ENCODE data around the gene ABR. TPM values are rescaled to one million over a fixed set of nuclear protein-coding genes. Genes with fewer than 3 reads are reported as not detected.

The ABR gene
- total RNA-seq, 2 donors from 2014 or later, result 80.7 to 82.7 TPM

GRCh38 chr17:979539-980405 lies 200.0 kb downstream of the ABR start, which contains the start of gene NXN:
TSS of gene NXN (minus strand) at chr17:979776.
- intact Hi-C loops (cut with DNase I), result loop anchor here (2.0 to 10.0 kb wide), 2 partner anchors 185 to 245 kb away; partner anchors contain the start of gene TLCD3A
- Histone ChIP-seq H3K9me3 (no peaks in the 10 kb centered on the region), H3K27me3 (replicated peaks; ENCODE audit: insufficient read depth) (no peaks in the 10 kb centered on the region), H3K27ac (peak within 1 kb of the TSS; percentile 83 to 93), H3K4me3 (peak within 1 kb of the TSS; percentile 56 to 80), H3K36me3 (no peaks in the 10 kb centered on the region), H3K4me1 (replicated peaks) (peaks cover 7% of the 10 kb centered on the region)
- DNase-seq (ENCODE audit: low spot score), result peak; percentile 87
- TF ChIP-seq POLR2A (IDR thresholded peaks at IDR 0.05), result peak; percentile 86
- peak in 2 of 4 experiments; percentile 43 to 45 for TF ChIP-seq CTCF (IDR thresholded peaks at IDR 0.05)
- TF ChIP-seq POLR2AphosphoS5 (IDR thresholded peaks at IDR 0.05), result peak; percentile 10
- WGBS, result 2% methylated on average over 85 of the region's 94 CpGs

- H3K27me3 ChIP-seq (replicated peaks; ENCODE audit: insufficient read depth), result no peaks in the 10 kb centered on the region
- DNase-seq (ENCODE audit: low spot score), result no peak
- peaks cover 7% of the 10 kb centered on the region for H3K4me1 ChIP-seq (replicated peaks)
- no peaks in the 10 kb centered on the region for H3K36me3 ChIP-seq
- peak overlapping the region; percentile 56 to 80 for H3K4me3 ChIP-seq
- H3K9me3 ChIP-seq, result no peaks in the 10 kb centered on the region
- TF ChIP-seq POLR2A (IDR thresholded peaks at IDR 0.05), result no peak
- no peak for TF ChIP-seq POLR2AphosphoS5 (IDR thresholded peaks at IDR 0.05)
- TF ChIP-seq CTCF (IDR thresholded peaks at IDR 0.05), result no peak
- WGBS, result 0% methylated on average over 1 of the region's 42 CpGs
- intact Hi-C loops (cut with DNase I), result no loop called here
- H3K27ac ChIP-seq, result peak overlapping the region; percentile 83 to 93
These were observed 200.6 kb downstream of the ABR start for GRCh38 chr17:979212-979538.

GRCh38 chr17:978103-979093 lies 201.4 kb downstream of the ABR start:
- under 1% methylated on average over 22 of the region's 72 CpGs for WGBS
- Histone ChIP-seq H3K4me3 (peak overlapping the region; percentile 56 to 80), H3K36me3 (no peaks in the 10 kb centered on the region), H3K27ac (peak overlapping the region; percentile 83 to 93), H3K9me3 (no peaks in the 10 kb centered on the region), H3K27me3 (replicated peaks; ENCODE audit: insufficient read depth) (no peaks in the 10 kb centered on the region), H3K4me1 (replicated peaks) (peaks cover 7% of the 10 kb centered on the region)
- intact Hi-C loops (cut with DNase I), result no loop called here
- DNase-seq (ENCODE audit: low spot score), result no peak
- TF ChIP-seq CTCF (IDR thresholded peaks at IDR 0.05) (no peak), POLR2AphosphoS5 (IDR thresholded peaks at IDR 0.05) (no peak), POLR2A (IDR thresholded peaks at IDR 0.05) (no peak)

- no peaks in the 10 kb centered on the region for H3K36me3 ChIP-seq
- H3K27ac ChIP-seq, result peak overlapping the region; percentile 51 to 83
- no peaks in the 10 kb centered on the region for H3K27me3 ChIP-seq (replicated peaks; ENCODE audit: insufficient read depth)
- DNase-seq (ENCODE audit: low spot score), result no peak
- H3K4me1 ChIP-seq (replicated peaks), result peaks cover 7% of the 10 kb centered on the region
- no peaks in the 10 kb centered on the region for H3K9me3 ChIP-seq
- TF ChIP-seq CTCF (IDR thresholded peaks at IDR 0.05) (no peak), POLR2A (IDR thresholded peaks at IDR 0.05) (no peak), POLR2AphosphoS5 (IDR thresholded peaks at IDR 0.05) (no peak)
- peak overlapping the region in 1 of 2 donors; percentile 0 for H3K4me3 ChIP-seq
- 18% methylated on average over 6 of the region's 6 CpGs for WGBS
- intact Hi-C loops (cut with DNase I), result no loop called here
These were observed 202.6 kb downstream of the ABR start for GRCh38 chr17:977166-977565.

All from prostate gland (tissue), 2 donors.